ENCODE measurements around the gene HORMAD2.

- TF ChIP-seq CTCF (IDR thresholded peaks at IDR 0.05) (no peak), ZNF121 (CRISPR knock-in tag; IDR thresholded peaks at IDR 0.05) (no peak), ZNF232 (CRISPR knock-in tag; IDR thresholded peaks at IDR 0.05) (no peak), ATF3 (CRISPR knock-in tag; conservative IDR thresholded peaks at IDR 0.05) (no peak), NFE2L1 (CRISPR knock-in tag; IDR thresholded peaks at IDR 0.05) (no peak), ZBTB43 (CRISPR knock-in tag; IDR thresholded peaks at IDR 0.05) (no peak)
Measured at GRCh38 chr22:30073743-30074142, 6.5 kb upstream of the HORMAD2 start.
